ENCODE measurements around the gene YJEFN3.

The YJEFN3 gene

DNA sequence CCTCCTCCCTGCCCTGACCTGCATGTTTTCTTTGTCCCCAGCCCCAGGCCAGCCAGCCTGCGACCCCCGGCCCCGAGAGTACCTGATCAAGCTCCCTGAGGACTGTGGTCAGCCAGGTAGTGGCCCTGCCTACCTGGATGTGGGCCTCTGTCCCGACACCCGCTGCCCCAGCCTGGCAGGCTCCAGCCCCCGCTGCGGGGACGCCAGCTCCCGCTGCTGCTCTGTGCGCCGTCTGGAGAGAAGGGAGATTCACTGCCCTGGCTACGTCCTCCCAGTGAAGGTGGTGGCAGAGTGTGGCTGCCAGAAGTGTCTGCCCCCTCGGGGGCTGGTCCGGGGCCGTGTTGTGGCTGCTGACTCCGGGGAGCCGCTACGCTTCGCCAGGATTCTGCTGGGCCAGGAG, 14.9 kb downstream of the YJEFN3 start:
- no peak for DNase-seq (ENCODE audit: low read depth)
- no peak overlapping the region for H3K4me3 ChIP-seq (ENCODE audit: low read depth, low read length)
- in situ Hi-C loops (cut with HindIII; ENCODE audit: low sequenced_read_pairs) = no loop called here
- TF ChIP-seq, protein P1, sequence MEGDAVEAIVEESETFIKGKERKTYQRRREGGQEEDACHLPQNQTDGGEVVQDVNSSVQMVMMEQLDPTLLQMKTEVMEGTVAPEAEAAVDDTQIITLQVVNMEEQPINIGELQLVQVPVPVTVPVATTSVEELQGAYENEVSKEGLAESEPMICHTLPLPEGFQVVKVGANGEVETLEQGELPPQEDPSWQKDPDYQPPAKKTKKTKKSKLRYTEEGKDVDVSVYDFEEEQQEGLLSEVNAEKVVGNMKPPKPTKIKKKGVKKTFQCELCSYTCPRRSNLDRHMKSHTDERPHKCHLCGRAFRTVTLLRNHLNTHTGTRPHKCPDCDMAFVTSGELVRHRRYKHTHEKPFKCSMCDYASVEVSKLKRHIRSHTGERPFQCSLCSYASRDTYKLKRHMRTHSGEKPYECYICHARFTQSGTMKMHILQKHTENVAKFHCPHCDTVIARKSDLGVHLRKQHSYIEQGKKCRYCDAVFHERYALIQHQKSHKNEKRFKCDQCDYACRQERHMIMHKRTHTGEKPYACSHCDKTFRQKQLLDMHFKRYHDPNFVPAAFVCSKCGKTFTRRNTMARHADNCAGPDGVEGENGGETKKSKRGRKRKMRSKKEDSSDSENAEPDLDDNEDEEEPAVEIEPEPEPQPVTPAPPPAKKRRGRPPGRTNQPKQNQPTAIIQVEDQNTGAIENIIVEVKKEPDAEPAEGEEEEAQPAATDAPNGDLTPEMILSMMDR (IDR thresholded peaks at IDR 0.05; ENCODE audit: low read depth, low read length, missing control alignments) = no peak

DNA sequence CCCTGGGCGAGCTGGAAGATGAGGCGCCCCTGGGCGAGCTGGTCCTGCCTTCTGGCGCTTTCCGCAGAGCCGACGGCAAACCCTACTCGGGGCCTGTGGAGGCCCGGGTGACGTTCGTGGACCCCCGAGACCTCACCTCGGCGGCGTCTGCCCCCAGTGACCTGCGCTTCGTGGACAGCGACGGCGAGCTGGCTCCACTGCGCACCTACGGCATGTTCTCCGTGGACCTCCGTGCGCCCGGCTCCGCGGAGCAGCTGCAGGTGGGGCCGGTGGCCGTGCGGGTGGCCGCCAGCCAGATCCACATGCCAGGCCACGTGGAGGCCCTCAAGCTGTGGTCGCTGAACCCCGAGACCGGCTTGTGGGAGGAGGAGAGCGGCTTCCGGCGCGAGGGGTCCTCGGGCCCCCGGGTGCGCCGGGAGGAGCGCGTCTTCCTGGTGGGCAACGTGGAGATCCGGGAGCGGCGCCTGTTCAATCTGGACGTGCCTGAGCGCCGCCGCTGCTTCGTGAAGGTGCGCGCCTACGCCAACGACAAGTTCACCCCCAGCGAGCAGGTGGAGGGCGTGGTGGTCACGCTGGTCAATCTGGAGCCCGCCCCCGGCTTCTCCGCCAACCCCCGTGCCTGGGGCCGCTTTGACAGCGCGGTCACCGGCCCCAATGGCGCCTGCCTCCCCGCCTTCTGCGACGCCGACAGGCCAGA, 15.7 kb downstream of the YJEFN3 start:
- TF ChIP-seq, protein P1 (IDR thresholded peaks at IDR 0.05; ENCODE audit: low read depth, low read length, missing control alignments) = no peak
- H3K4me3 ChIP-seq (ENCODE audit: low read depth, low read length) = no peak overlapping the region
- no peak for DNase-seq (ENCODE audit: low read depth)
- in situ Hi-C loops (cut with HindIII; ENCODE audit: low sequenced_read_pairs) = no loop called here

DNA sequence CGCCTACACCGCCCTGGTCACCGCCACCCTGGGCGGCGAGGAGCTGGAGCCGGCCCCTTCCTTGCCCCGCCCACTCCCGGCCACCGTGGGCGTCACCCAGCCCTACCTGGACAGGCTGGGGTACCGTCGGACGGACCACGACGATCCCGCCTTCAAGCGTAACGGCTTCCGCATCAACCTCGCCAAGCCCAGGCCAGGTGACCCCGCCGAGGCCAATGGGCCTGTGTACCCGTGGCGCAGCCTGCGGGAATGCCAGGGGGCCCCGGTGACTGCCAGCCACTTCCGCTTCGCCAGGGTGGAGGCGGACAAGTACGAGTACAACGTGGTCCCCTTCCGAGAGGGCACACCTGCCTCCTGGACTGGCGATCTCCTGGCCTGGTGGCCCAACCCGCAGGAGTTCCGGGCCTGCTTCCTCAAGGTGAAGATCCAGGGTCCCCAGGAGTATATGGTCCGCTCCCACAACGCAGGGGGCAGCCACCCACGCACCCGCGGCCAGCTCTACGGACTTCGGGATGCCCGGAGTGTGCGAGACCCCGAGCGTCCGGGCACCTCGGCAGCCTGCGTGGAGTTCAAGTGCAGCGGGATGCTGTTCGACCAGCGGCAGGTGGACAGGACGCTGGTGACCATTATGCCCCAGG, 16.4 kb downstream of the YJEFN3 start:
- in situ Hi-C loops (cut with HindIII; ENCODE audit: low sequenced_read_pairs) = no loop called here
- no peak for DNase-seq (ENCODE audit: low read depth)
- TF ChIP-seq, protein P1 (IDR thresholded peaks at IDR 0.05; ENCODE audit: low read depth, low read length, missing control alignments) = no peak
- no peak overlapping the region for H3K4me3 ChIP-seq (ENCODE audit: low read depth, low read length)

DNA sequence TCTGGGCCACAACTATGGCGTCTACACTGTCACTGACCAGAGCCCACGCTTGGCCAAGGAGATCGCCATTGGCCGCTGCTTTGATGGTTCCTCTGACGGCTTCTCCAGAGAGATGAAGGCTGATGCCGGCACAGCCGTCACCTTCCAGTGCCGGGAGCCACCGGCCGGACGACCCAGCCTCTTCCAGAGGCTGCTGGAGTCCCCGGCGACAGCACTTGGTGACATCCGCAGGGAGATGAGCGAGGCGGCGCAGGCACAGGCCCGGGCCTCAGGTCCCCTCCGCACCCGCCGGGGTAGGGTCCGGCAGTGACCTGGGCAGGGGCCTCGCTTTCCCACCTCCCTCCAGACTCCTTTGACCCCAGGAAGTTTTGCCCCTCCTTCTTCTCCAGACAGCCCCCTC, 17.0 kb downstream of the YJEFN3 start:
- no peak overlapping the region for H3K4me3 ChIP-seq (ENCODE audit: low read depth, low read length)
- in situ Hi-C loops (cut with HindIII; ENCODE audit: low sequenced_read_pairs) = no loop called here
- no peak for DNase-seq (ENCODE audit: low read depth)
- TF ChIP-seq, protein P1 (IDR thresholded peaks at IDR 0.05; ENCODE audit: low read depth, low read length, missing control alignments) = no peak

DNA sequence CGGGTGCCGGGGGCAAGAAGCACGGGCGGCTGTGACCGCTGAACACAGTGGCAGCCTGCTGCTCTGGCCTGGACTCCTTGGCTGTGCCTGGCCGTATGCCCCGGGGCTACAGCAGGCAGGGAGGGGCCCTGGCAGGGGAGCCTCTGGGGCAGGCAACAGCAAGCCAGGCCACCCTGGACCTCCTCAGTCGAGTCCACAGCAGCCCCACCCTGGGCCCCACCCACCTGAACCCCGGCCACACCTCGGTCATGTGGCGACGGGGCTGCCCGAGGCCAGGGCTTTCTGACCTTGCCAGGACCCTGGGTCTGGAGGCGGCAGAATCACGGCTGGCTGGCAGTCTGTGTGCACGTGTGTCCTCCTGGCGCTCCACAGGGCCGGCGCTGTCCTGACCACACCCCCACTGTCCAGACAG, 18.0 kb downstream of the YJEFN3 start:
- no peak for DNase-seq (ENCODE audit: low read depth)
- TF ChIP-seq, protein P1 (IDR thresholded peaks at IDR 0.05; ENCODE audit: low read depth, low read length, missing control alignments) = no peak
- in situ Hi-C loops (cut with HindIII; ENCODE audit: low sequenced_read_pairs) = no loop called here
- H3K4me3 ChIP-seq (ENCODE audit: low read depth, low read length) = no peak overlapping the region

DNA sequence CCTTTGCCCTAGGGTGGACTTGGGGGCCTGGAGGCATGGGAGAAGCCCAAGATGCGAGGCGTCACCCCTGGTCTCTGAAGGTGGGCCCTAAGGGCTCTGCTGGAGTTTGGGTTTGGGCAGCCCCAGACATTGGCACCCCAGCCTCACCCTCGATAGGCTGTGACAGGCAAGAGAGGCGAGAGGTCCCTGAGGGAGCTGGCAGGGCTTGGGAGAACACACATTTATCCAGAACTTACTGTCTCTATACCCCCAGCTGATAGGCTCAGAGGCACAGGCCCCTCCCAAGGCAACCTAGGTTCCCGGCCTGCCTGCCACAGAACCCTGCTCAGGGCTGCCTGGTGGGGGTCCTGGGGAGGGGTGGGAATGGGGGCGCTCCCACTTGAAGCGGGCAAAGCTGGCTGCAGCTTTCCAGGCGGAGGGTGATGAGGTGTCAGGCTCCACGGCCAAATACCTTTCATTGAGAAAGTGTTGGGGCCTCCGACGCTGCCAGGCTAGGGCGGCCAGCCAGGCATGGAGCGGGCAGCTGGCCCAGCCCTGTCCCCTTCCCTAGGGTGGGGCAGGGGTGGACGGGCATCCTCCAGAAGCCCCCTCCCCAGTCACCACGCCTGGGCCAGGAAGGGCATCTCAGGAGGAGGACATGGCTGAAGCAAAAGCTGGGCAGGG, 19.1 kb downstream of the YJEFN3 start:
- DNase-seq (ENCODE audit: low read depth) = no peak
- H3K4me3 ChIP-seq (ENCODE audit: low read depth, low read length) = no peak overlapping the region
- in situ Hi-C loops (cut with HindIII; ENCODE audit: low sequenced_read_pairs) = no loop called here
- TF ChIP-seq, protein P1 (IDR thresholded peaks at IDR 0.05; ENCODE audit: low read depth, low read length, missing control alignments) = no peak

All from astrocyte of the cerebellum (primary cell).